Endothelial cell of umbilical vein (primary cell): ENCODE measurements around the gene BPGM. TPM values are rescaled to one million over a fixed set of nuclear protein-coding genes. Genes with fewer than 3 reads are reported as not detected.

Experiments
- BruUV-seq: library from RNA; stranded (reverse); fragments of 400-500 nt; replicated peaks from 2 replicates; lab custom pipeline; 2021; lab: Mats Ljungman, UMichigan
- CTCF ChIA-PET: fragments of 300-600, 350-600 bp; sonication (Branson Sonifier 250); formaldehyde crosslinking; loops from one replicate; lab custom pipeline; 2021; ENCODE audit warnings: antibody characterized with exemption, inconsistent platforms; lab: Charles Lee
- POLR2A ChIA-PET: fragments of 300-600, 350-600 bp; sonication (Branson Sonifier 250); formaldehyde crosslinking; loops from one replicate; lab custom pipeline; 2021; ENCODE audit warnings: antibody characterized with exemption, inconsistent platforms; lab: Charles Lee
- DNase-seq: peaks from one replicate; pipeline ENCODE4 v3.0.0-alpha.2; 2011; ENCODE audit warnings: low read depth, low spot score
- FAIRE-seq: peaks from 2 replicates; lab custom pipeline; 2011; peaks lifted over from hg19 to GRCh38; lab: Jason Lieb, UNC
- H2AFZ ChIP-seq: 2 replicates; pipeline ENCODE4 v1.6.0; 2012; ENCODE audit warnings: low read depth, low read length, control low read depth, inconsistent platforms
- H3K27ac ChIP-seq: 2 replicates; pipeline ENCODE4 v1.5.1; 2011; ENCODE audit warnings: low read depth, mild to moderate bottlenecking, control low read depth, low read length, moderate library complexity; ENCODE audit not compliant: insufficient read depth
- H3K27me3 ChIP-seq, 2 experiments: 2 replicates each; pipeline versions ENCODE4 v1.6.0 to v1.6.1; 2011; ENCODE audit warnings: low read length in 2 of 2, mixed read lengths in 1 of 2; ENCODE audit not compliant: control insufficient read depth in 2 of 2, insufficient read depth in 2 of 2
- H3K36me3 ChIP-seq, 2 experiments: 2 replicates in 1 of 2; 3 replicates in 1 of 2; pipeline ENCODE4 v1.5.1; 2011; ENCODE audit warnings: low read length in 2 of 2, mild to moderate bottlenecking in 1 of 2, moderate library complexity in 1 of 2; ENCODE audit not compliant: control insufficient read depth in 2 of 2, insufficient read depth in 2 of 2; ENCODE audit errors: extremely low read depth in 1 of 2
- H3K4me1 ChIP-seq: 3 replicates; pipeline ENCODE4 v1.5.1; 2011; ENCODE audit warnings: mild to moderate bottlenecking, low read length; ENCODE audit not compliant: control insufficient read depth, insufficient read depth; ENCODE audit errors: extremely low read depth
- H3K4me2 ChIP-seq: 2 replicates; pipeline ENCODE4 v1.6.1; 2011; ENCODE audit warnings: low read length, control low read depth, mixed read lengths; ENCODE audit not compliant: insufficient read depth
- H3K4me3 ChIP-seq, 3 experiments: fragments of 200-600 bp in 1 of 3; sonication (generic), shearing (Covaris generic) in 1 of 3; replicated peaks in 1 of 3; 2 replicates each; pipeline ENCODE4 v1.5.1; 2011 to 2016; ENCODE audit warnings: control low read depth in 3 of 3, low read length in 3 of 3, mild to moderate bottlenecking in 2 of 3, inconsistent platforms in 1 of 3, low read depth in 1 of 3, moderate library complexity in 1 of 3; ENCODE audit not compliant: insufficient read depth in 1 of 3
- H3K79me2 ChIP-seq: 2 replicates; pipeline ENCODE4 v1.6.0; 2012; ENCODE audit warnings: low read length, inconsistent platforms; ENCODE audit not compliant: control insufficient read depth, insufficient read depth
- H3K9ac ChIP-seq: replicated peaks from 2 replicates; pipeline ENCODE3; 2011; ENCODE audit warnings: low read length, control low read depth; ENCODE audit not compliant: insufficient read depth; ENCODE audit errors: extremely low read depth
- H3K9me1 ChIP-seq: replicated peaks from 3 replicates; pipeline ENCODE4 v1.6.0; 2011; ENCODE audit warnings: mild to moderate bottlenecking, low read length; ENCODE audit not compliant: control insufficient read depth, insufficient read depth; ENCODE audit errors: extremely low read depth
- H3K9me3 ChIP-seq: replicated peaks from 2 replicates; pipeline ENCODE4 v1.5.1; 2012; ENCODE audit warnings: low read length, inconsistent platforms; ENCODE audit not compliant: control insufficient read depth, insufficient read depth
- H4K20me1 ChIP-seq: replicated peaks from 2 replicates; pipeline ENCODE3; 2011; ENCODE audit warnings: mild to moderate bottlenecking, low read length; ENCODE audit not compliant: control insufficient read depth, insufficient read depth; ENCODE audit errors: extremely low read depth
- EZH2 ChIP-seq: IDR thresholded peaks from 2 replicates; pipeline ENCODE4 v1.6.1; 2012; ENCODE audit warnings: borderline replicate concordance, low read depth, mild to moderate bottlenecking, moderate library complexity, low read length, inconsistent platforms; ENCODE audit not compliant: severe bottlenecking
- FOS ChIP-seq: IDR thresholded peaks from 2 replicates; pipeline ENCODE4 v1.6.1; 2011; ENCODE audit warnings: mild to moderate bottlenecking, low read length, moderate library complexity, borderline replicate concordance; ENCODE audit not compliant: insufficient read depth
- dilution Hi-C: fragments of 300-500 bp; cut with MboI; formaldehyde crosslinking; loops from one replicate; pipeline ENCODE4 v1.15.0; 2019; ENCODE audit warnings: low sequenced_read_pairs; ENCODE audit not compliant: extremely low pct_ligation_motif_present
- intact Hi-C: fragments of 100-400 bp; cut with micrococcal nuclease; formaldehyde crosslinking; loops from one replicate; pipeline ENCODE4 v1.10.0; 2022
- polyA plus RNA-seq, 4 experiments: library from polyadenylated mRNA; depleted of rRNA in 3 of 4; stranded (reverse) in 3 of 4; unstranded in 1 of 4; fragments of >200 nt; gene quantifications; 2 replicates each; pipeline versions ENCODE4 v1.2.1 to v1.2.3, GENCODE V29; 2011 to 2012; ENCODE audit warnings: missing spikeins in 1 of 4
- total RNA-seq: library from RNA; stranded (reverse); gene quantifications from 2 replicates; pipeline ENCODE4 v1.2.3, GENCODE V29; 2021

The BPGM gene
- total and polyA plus RNA-seq, 2 donors (not counting 3 experiments of a cell fraction or from before 2014, with no cell fraction given), result 24.2 to 28.3 TPM

- no peak for DNase-seq
- Histone ChIP-seq H3K4me1 (peaks cover 48% of the 10 kb centered on the region), H3K79me2 (no peaks in the 10 kb centered on the region), H3K9ac (no peak overlapping the region), H2AFZ (no peak overlapping the region), H3K4me2 (no peak overlapping the region), H3K27me3 (no peaks in the 10 kb centered on the region), H4K20me1 (no peaks in the 10 kb centered on the region), H3K27ac (no peak overlapping the region), H3K9me1 (no peaks in the 10 kb centered on the region), H3K36me3 (no peaks in the 10 kb centered on the region), H3K9me3 (no peaks in the 10 kb centered on the region), H3K4me3 (no peak overlapping the region)
- ChIA-PET CTCF (no interaction called here), POLR2A (no interaction called here)
- BruUV-seq, result no TSS peak
- intact Hi-C loops, result loop anchor here (5.0 kb wide), 1 partner anchor 1361 kb away; the partner anchor contains the start of gene MTPN
- dilution Hi-C loops, result no loop called here
- no peak for TF ChIP-seq EZH2
- FAIRE-seq, result no peak
Measured at GRCh38 chr7:134616611-134617010, 30.0 kb upstream of the BPGM start.

DNA sequence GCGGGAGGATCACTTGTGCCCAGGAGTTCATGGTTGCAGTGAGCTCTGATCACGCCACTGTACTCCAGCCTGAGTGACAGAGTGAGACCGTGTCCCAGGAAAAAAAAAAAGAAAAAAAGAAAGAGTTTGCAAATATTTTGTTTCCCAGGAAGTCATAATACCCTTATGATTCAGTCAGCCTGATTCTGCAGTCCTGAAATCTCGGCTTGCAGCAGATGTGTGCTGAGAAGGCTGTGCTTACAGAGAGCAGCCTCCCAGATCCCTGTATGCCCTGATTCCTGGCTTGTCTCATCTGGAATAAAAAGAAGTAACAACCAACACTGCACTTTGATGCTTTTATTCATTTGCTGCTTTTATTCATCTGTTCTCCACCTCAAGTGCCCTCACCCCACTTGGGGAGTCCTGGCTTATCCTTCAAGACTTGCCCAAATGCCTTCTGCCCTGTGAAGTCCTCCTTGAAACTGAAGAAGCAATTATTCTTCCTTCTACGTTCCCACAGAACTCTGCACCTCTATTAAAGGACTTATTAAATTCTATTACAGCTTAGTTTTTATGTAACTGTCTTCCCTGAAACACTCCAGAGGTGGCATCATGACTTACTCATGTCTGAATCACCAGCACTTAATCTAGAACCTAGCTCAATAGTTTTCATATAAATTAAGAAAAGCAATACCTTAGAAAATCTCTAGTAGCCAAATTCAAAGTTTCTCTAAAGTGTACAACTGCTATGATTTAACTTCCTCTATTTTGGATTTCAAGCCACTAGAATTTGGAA, 27.7 kb upstream of the BPGM start:
- POLR2A ChIA-PET, result no interaction called here
- no TSS peak for BruUV-seq
- H3K4me2 ChIP-seq, result peak overlapping the region; percentile 2

More for the DNA sequence above, 27.7 kb upstream of the BPGM start:
- CTCF ChIA-PET, result interaction anchor here (1.3 to 7.0 kb wide), 5 partner anchors 9 to 83 kb away, joined by 3 to 50 read pairs (median 7); no protein-coding TSS in a partner anchor
- no peaks in the 10 kb centered on the region for H3K79me2 ChIP-seq
- no peak overlapping the region for H3K4me3 ChIP-seq
- H2AFZ ChIP-seq, result peak overlapping the region; percentile 4
- DNase-seq (peak; percentile 32), FAIRE-seq (no peak)
- H3K4me1 ChIP-seq, result peaks cover 32% of the 10 kb centered on the region
- TF ChIP-seq FOS, result peak; percentile 75
- no peak for TF ChIP-seq EZH2
- intact Hi-C loops (loop anchor here (5.0 kb wide), 1 partner anchor 1358 kb away; the partner anchor contains the start of gene MTPN), dilution Hi-C loops (no loop called here)
- peak overlapping the region; percentile 23 for H3K27ac ChIP-seq
- no peaks in the 10 kb centered on the region for H4K20me1 ChIP-seq
- no peaks in the 10 kb centered on the region for H3K9me3 ChIP-seq
- no peaks in the 10 kb centered on the region for H3K36me3 ChIP-seq
- H3K9ac ChIP-seq, result no peak overlapping the region
- H3K27me3 ChIP-seq, result no peaks in the 10 kb centered on the region
- H3K9me1 ChIP-seq, result no peaks in the 10 kb centered on the region
